Eye (tissue), 1 donor: ENCODE measurements around the gene ATXN7L1.

ENCODE experiments used
- DNase-seq: peaks from one replicate; pipeline ENCODE4 v3.0.0-alpha.2; 2015

The ATXN7L1 gene

DNA sequence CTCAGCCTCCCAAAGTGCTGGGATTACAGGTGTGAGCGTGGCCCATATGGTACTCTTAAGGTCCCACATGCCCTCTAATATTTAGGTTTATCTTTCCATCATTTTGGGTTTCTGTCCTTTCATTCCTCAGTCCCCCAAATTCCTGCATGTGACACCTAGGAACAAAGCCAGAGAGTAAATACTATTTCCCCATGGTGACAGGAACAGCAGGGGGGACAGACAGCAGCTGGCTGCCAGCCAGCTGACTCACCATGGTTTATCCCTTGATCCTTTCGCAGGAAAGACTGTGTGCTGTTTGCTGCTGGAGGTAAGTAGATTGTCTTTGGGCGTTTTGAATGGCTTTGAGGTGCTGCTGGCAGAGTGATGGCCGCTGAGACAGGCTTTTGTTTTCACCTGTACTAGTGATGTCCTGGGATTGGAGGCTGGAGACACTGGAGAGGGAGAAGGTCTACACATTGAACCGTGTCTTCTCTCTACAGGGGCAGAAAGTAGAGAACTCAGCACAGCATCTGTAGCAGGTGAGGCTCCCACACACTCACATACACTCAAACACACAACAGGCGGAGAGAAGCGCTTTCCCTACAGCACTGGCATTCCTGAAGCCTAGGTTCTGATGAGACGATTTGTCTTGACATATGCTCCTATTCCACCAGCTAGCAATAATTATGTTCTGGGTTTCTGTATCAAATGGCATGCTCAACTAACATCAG, 211.4 kb downstream of the ATXN7L1 start:
- peak; percentile 69 for DNase-seq

DNA sequence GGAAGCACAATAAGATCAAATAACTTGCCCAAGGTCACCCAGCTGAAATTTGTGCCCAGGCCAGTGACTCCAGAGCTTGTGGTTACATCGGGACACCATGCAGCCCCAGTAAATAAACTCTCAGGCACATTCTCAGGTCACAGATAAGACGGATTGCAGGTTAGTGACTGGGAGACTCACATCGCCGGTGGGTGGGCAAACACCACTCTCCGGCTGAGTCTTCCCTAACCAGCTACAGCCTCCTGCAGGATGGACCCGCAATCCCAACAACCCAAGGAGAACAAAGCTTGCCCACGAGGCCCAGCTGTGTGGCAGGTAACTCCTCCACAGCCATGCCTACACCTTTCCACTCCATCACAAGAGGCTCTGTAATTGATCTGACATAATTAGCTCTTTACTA, 213.4 kb downstream of the ATXN7L1 start:
- DNase-seq: no peak

DNA sequence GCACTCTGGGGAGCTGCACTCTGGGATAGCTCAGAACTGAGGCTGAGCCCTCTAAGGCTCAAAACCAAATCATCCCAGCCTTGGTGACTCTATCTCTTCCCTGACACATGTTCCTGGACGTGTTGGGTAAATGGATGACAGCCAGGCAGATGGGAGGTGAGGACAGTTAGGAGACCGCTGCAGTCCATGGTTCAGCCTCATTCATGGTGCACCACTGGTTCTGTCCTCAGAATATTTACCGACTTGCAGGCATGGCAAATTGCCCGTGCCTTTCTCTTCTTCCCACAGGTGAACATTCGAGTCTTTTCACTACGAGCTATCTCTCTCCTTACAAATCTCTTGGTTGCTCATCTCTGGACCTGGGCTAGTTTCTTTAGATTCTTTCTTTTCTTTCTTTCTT, 214.8 kb downstream of the ATXN7L1 start:
- DNase-seq: no peak

DNA sequence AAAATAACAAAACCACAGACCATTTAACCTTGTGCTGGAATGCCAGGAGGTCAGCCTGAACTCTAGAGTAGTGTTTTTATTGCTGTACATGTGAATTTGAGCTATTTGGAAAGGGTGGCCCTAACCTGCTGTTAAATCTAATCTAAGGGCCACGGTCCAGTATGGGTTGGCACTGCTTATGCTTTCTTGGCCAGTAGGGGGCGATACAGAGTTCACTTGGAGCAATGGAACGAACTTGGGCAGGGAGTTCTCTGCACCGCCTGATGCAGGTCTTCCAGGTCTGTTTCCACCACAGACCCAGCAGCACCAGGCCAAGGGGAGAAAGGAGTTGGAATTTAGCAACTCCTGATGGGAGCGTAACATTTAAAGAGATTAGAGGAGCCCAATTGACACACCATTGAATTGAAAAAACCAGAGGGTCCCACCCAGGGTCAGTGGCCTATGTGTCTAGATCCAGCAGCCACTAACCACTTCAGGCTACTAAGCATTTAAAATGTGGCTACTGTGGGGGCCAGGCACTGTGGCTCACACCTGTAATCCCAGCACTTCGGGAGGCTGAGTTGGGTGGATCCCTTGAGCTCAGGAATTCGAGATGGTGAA, 219.4 kb downstream of the ATXN7L1 start:
- peak; percentile 57 for DNase-seq

DNA sequence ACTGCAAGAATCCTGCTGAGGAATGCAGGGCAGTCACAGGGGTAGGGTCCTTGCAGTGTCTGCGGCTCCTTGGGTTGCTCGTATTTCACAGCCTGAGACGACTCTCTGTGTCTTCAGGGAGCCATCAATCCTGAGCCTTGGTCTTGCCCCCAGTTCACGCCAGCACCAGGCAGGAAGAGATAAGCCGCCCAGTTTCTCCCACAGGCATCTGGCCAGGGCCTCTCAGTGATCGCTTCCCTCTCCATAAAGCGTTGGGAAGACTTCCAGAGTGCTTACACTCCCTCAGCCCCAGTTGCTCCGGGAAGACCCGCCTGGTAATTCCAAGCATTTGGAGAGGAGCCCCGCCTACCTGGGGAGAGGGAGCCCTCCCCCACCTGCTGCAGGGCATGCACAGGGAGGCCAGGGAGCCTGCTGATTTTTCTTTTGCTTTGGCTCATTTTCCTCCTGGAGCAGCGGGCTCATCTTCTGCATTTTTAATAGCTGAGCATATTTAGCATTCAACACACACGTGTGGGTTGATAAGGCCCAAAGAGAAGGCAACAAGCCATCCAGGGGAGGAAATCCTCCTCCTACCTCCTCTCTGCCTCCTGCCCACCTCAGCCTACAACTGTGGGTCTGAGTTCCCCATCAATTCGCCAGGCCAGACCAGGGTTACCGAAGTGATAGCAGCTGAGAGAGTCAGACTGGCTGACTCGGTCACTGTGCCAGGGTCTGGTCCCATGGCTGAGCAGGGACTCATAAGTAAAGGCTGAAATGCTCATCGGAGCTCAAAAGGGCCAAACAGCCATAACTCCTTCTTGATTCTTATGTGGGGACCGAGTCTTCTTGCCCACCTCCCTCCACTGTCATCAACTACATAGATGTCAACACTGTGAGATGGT, 220.7 kb downstream of the ATXN7L1 start:
- DNase-seq: peak; percentile 36

DNA sequence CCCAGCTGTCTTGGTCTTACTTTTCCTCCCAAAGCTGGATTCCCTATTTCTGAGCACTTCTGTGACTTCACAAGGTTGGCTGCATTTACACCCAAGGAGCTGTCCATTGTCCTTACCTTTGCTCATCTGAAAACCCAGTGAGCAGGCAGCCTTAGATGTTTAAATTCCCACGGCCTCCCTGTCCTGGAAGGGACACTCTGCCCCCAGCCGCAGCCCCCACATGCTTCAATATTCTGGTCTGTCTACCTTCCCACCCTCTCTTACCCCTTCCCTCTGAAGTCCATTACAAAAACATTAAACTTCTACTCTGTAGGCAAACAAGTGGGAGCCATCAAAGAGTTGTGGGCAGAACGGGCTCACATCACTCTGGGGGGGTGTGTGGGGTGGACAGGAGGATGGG, 221.3 kb downstream of the ATXN7L1 start:
- peak; percentile 63 for DNase-seq

DNA sequence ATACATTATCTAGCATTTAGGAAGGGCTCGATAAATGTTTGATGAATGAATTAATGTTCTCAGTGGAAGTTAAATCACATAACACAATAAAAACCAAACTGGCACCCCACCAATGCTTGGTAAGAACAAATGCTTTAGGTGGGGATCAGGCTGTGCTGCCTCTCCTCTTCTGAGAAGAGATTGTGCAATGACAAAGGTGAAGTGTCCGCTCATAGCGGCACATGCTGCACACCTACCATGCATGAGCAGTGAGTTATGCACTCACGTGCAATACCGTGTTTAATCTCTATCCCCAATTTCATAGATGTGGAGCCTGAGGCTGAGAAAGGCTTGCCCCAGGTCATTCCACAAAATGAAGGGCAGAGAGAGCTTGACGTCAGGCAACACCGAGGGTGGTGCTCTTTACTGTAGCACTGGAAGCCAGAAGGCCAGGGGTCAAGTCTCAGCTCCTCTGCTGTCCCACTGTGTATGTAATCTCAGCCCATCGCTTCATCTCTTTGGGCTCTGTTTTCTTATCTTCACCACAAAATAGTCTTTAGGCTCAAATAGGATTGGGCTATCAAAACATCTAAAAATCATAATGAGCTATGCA, 222.2 kb downstream of the ATXN7L1 start:
- no peak for DNase-seq

DNA sequence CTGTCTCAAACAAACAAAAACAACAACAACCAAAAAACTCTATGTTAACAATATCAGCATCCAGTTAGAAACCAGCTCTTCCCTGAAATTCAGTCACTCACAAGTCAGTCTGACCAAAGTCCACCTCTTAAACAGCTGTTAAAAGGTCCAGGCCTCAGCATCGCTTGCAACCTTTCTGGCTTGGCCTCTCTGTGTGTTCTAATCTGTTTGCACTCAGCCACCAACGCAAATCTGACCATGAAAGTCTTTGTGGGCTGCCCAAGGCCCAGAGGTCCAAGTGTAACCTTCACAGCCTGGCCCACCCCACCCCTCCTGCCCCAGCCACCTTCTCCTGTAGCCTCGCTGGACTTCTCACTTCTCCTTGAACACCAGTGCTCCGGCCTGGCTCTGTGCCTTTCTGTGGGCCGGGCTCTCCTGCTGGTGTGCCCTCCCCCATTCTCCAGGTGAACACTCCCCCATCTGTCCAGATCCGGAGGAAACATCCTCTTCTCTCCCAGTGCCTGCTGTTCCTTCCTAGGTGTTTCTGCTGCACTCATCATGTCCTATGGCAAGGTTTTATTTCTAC, 222.9 kb downstream of the ATXN7L1 start:
- no peak for DNase-seq

DNA sequence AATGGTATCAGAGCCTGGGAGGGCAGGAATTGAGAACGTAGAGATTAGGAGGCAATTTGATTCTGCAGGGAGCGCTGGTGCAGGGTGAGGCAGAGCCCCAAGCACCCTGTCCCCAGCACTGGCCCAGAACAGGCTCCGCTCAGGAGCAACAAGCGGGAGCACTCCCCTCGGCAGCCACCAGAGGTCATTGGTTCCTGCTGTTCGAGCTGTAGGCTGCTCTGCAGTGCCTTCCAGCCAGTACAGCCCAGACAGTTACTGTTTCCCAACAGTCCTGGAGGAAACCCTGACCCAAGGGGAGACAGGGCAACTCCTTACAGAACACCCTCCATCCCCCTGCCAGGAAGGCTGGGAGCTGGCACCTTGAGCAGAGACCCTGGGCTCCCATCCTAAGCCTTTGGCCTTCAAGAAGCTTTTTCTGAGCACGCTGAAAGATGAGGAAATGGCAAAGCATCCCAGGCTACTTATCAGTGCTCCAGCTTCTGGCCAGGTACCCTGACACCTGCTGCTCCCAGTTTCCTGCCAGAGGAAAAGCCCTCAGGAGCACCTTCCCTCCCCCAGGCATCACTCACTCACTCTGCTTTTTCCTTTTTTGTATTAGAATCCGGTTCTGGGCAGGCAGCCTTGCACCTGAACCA, 223.9 kb downstream of the ATXN7L1 start:
- peak; percentile 88 for DNase-seq

DNA sequence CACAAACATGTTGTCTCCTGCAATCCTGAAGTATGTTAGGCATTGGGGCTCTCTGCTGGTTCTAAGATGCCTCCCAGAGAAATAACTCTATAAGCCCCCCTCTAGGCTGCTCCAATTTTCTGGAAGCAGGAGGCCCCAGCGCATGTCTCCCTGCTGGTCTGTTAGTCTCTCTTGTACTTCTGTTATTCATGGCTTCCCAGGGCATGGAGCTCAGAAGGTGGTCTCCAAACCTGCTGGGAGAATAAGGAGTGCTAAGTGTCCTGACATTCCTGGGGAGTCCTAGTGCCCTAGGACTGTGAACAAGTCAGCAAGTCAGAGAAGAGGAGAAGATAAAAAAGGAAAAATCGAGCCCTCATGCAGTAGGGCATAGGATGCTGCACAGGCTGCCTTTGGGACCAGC, 224.6 kb downstream of the ATXN7L1 start:
- no peak for DNase-seq

DNA sequence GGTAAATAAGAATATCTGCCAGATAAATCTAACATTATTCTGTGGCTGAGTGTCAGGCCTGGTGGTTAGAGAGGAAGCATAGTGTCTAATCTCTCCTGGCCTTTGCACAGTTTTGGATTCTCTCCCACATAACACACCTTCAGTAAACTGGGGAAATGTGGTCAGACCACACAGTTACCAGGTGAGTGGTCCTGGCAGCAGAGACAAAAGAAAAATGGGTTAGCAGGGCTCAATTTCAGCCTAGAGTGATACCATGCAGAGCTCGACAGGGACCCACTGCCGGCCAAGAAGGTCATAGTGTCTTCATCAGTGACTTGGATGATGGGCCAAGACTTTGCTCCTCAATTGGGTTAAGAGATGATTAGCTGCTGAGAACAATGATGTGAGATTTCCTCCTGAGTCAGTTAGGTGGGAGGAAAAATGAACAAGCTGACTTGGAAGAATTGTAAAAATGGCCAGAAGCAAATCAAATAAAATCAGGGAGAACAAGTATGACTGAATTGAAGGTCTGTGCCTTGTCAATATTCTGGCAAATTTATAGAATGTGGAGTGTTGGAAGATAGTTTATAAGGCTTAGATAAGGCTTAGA, 225.9 kb downstream of the ATXN7L1 start:
- DNase-seq: no peak

DNA sequence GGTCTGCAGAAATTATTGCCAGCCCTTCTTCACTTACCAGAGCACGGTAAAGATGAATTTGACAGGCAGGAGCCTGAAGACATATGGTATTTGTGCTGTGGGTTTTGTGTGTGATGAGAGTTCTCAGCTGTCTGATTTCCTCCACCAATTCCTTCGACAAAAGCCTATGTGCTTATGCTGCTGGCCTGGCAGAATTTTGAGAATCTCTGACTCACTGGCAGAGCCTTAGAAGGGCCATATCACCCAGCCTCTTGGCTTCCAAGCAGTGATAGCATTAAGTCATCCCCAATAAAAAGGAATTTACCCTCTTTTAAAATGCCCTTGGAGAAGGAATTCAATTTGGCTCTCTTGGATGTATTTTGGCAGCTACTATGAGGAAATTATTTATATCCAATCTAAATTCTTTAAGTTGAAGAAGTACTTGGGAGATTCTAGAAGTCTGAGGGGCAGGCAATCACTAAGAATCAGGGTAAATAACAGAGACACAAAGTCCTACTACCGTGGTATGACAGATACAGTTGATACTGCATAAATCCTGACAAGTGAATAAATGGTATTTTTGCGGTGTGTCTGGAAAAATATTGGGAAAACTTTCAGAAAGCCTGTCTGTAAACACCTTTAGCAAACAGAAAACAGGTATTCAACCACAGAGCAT, 226.5 kb downstream of the ATXN7L1 start:
- peak; percentile 11 for DNase-seq

DNA sequence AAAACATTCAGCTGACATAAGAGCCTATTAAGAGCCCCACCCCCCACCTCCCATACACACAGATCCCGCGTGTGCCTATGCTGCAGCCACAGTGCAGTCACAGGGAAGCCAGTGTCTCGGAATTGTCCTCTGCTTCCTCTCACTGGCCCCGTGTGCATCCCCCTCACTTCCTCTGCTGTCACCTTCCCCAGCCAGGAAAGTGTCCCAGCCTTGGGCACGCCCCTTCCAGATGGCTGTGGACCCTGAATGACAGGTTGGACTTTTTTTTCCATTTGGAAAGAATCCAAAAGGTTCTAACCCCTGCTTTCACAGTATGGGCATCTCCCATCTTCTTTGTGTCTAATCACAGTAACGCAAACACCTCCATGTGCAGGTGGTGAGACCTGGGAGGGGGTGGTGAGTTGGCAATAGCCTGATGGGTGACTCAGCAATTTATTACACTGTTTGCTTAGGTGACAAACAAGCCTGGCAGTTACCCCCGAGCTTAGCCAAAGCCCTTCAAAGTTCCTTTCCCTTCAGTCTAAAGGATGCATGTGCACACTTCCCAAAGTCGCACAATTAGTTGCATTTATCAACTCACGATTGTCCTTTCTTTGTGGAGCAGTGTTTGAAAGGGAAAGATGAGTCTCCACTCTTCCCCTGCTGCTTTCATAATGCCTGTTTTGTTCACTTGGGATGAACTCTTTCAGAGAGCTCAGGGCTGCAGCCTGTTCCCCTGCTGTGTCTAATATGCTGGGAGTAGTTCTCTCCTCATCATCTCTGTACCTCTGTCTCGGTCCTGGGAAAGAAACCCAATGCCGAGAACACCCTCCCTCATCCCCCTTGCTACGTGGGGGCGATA, 227.6 kb downstream of the ATXN7L1 start:
- DNase-seq: peak; percentile 70

DNA sequence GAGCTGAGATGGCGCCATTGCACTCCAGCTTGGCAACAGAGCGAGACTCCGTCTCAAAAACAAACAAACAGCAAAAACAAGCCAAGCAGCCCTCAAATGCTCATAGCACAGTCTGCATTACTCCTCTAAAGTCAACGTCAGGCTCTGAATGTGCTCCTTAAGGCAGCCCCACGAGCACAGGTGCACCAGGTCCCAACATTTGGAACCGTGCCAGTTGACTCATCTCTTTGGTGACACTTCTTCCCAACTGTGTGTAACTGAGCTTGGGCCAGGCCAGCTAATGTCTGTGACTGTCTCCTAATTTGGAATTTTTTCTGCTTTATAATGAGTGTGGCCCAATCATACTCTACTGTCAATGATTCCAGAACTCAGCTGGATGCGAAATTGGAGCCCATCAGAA, 228.8 kb downstream of the ATXN7L1 start:
- DNase-seq: no peak

DNA sequence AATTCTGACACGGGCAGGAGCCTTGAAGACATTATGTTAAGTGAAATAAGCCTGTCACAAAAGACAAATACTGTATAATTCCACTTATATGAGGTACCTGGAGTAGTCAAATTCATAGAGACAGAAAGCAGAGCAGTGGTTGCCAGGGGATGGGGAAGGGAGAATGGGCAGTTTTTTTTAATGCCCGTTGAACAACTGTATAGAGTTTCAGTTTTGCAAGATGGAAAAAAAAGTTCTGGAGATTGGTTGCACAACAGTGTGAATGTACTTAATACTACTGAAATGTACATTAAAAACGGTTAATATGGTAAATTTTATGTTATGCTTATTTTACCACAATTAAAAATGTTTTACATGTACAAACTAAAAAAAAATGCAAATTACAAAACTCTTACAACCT, 231.5 kb downstream of the ATXN7L1 start:
- DNase-seq: no peak

DNA sequence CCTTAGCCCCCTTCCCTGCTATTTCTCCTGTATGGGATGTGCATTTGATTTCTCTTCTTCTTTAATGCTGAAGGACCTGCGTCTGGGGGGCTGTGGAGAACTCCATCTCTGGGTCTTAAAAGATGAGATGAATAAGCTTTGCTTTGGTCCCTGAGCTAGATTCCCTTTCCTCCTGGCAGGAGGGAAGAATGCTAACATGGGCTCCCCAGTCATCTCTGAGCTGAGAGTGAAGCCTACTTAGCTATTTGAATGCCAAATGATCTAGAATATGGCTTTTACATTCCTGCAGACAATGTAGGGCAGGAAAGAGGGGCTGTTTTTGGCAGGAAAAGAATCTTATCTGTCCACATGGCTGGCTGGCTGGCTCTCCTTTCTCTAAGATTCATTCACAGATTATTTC, 232.5 kb downstream of the ATXN7L1 start:
- no peak for DNase-seq

DNA sequence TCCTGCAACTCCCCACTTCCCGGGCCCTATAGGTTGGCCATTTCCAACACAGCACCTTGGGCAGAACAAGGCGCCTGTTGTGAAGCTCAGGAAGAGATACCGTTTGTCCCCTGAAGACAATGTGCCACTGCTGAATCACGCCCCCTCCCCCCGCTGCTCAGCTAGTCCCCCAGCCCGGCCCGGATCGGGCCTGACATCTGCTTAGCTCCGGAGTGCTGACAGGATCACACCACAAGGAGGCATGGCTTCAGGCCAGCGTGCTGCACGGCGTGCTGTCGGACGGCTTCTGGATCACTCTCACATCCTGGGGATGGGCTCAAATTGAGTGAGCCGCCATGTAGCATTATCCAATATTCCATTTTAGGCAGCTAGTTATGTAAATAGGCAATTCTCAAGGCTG, 233.0 kb downstream of the ATXN7L1 start:
- DNase-seq: peak; percentile 75

DNA sequence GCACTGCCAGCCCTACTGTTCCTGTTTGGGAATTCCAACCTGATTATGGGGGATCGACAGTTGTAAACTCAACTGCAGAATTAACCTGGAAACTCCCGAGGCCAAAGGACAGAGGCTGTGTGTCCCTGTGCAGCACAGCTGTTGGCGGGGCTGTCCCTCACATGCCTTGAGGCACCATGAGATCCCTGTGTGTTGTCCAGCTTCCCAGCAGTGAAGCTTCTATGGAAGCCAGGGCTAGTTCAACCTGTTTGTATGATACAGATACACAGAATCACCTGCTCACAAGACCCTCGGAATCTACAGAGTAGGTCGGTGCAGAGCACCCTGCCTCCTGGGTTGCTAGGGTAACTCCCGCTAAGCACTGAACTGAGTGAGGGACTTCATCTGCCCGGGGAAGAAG, 234.1 kb downstream of the ATXN7L1 start:
- no peak for DNase-seq

DNA sequence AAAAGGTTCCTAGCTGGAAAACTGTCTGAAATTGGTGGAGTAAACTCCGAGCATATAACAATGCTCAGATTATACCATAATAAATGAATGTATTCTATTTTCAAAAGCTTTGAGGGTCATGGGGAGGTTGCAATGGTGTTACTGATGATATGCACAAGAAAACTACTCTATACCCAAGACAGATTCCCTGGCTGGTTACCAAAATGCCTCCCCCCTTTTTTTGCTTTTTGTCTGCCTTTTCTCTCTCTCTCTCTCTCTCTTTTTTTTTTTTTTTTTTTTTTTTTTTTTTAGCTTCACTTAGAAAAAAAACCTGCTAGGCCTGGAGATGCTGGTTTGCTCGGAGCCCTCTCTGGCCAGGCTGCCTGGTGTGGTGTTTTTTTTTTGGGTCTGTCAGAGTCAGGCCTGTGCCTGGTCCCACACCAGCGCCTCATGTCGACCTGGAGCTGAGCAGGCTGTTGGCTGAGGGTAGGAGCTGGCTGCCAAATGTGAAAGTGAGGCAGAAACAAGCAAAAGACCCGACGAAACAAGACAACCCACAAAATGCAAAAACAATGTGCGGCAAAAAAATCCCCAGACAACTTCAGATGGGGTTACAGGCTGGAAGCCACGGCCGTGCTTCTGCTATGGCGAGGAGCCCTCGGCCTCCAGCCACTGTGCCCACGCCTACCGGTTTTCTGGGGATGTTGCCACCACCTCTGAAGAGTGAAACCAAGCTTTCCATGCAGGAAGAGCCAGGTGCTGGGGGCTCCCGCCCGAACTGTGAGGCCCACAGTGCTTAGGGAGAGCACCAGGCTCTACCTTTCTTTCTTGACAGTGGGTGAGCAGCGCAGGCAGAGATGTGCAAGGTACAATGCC, 235.2 kb downstream of the ATXN7L1 start:
- peak; percentile 21 for DNase-seq
